Panc1 (cell line): ENCODE results near the gene AMIGO1. TPM values are rescaled to one million over a fixed set of nuclear protein-coding genes. Genes with fewer than 3 reads are reported as not detected.

ENCODE experiments used
- ATAC-seq: fragments of 200-7000 bp; cut with Tn5 transposase; 2 replicates; pipeline ENCODE4 v1.9.1; 2020; ENCODE audit warnings: mild to moderate bottlenecking, moderate library complexity
- BruUV-seq: library from RNA; stranded (reverse); fragments of 400-500 nt; replicated peaks from 2 replicates; lab custom pipeline; 2021; lab: Mats Ljungman, UMichigan
- CTCF ChIA-PET: fragments of 300-600 bp; sonication (Branson Sonifier 250); formaldehyde crosslinking; loops from one replicate; lab custom pipeline; 2022; ENCODE audit warnings: antibody characterized with exemption; lab: Charles Lee
- POLR2A ChIA-PET: fragments of 300-600 bp; sonication (Branson Sonifier 250); formaldehyde crosslinking; loops from one replicate; lab custom pipeline; 2022; ENCODE audit warnings: antibody characterized with exemption; lab: Charles Lee
- DNase-seq: peaks from one replicate; pipeline ENCODE4 v3.0.0-alpha.2; 2010; ENCODE audit warnings: low read depth, low spot score
- H3K27ac ChIP-seq: 2 replicates; pipeline ENCODE4 v1.5.1; 2011; ENCODE audit warnings: mild to moderate bottlenecking, low read length, inconsistent platforms
- H3K27me3 ChIP-seq: fragments of 200-500 bp; sonication (Bioruptor generic); 2 replicates; pipeline ENCODE4 v1.6.0; 2014; ENCODE audit warnings: low read length, inconsistent platforms; ENCODE audit not compliant: control insufficient read depth, insufficient read depth
- H3K36me3 ChIP-seq: fragments of 200-500 bp; sonication (Bioruptor generic); 2 replicates; pipeline ENCODE4 v1.5.1; 2014; ENCODE audit warnings: inconsistent platforms, mild to moderate bottlenecking, low read length, moderate library complexity; ENCODE audit not compliant: control insufficient read depth, insufficient read depth
- H3K4me1 ChIP-seq: 2 replicates; pipeline ENCODE4 v1.5.1; 2011; ENCODE audit warnings: inconsistent platforms, mild to moderate bottlenecking, low read length, moderate library complexity; ENCODE audit not compliant: control insufficient read depth, insufficient read depth
- H3K4me3 ChIP-seq, 2 experiments: 2 replicates each; pipeline ENCODE4 v1.5.1; 2011 to 2012; ENCODE audit warnings: low read depth in 2 of 2, low read length in 2 of 2, mild to moderate bottlenecking in 2 of 2, inconsistent platforms in 1 of 2, moderate library complexity in 1 of 2
- H3K9me3 ChIP-seq: fragments of 200-500 bp; sonication (Bioruptor generic); 2 replicates; pipeline ENCODE4 v1.5.1; 2014; ENCODE audit warnings: low read depth, mild to moderate bottlenecking, inconsistent platforms, low read length, moderate library complexity; ENCODE audit not compliant: control insufficient read depth, insufficient read depth
- CTCF ChIP-seq: fragments of 450-650 bp; IDR thresholded peaks from 2 replicates; pipeline ENCODE4 v1.5.1; 2017; ENCODE audit warnings: mild to moderate bottlenecking
- POLR2AphosphoS5 ChIP-seq: IDR thresholded peaks from 2 replicates; pipeline ENCODE4 v1.6.1; 2012; ENCODE audit warnings: mild to moderate bottlenecking, low read depth, low read length, moderate library complexity
- REST ChIP-seq, 2 experiments: IDR thresholded peaks; 2 replicates each; pipeline ENCODE4 v1.6.1; 2011 to 2012; ENCODE audit warnings: low read depth in 2 of 2, control low read depth in 1 of 2, low read length in 1 of 2, mild to moderate bottlenecking in 1 of 2, moderate library complexity in 1 of 2; ENCODE audit not compliant: insufficient read depth in 1 of 2
- SIN3A ChIP-seq: IDR thresholded peaks from 2 replicates; pipeline ENCODE4 v1.6.1; 2012; ENCODE audit warnings: low read depth, mild to moderate bottlenecking, low read length, moderate library complexity, borderline replicate concordance; ENCODE audit not compliant: insufficient read depth
- TCF7L2 ChIP-seq: IDR thresholded peaks from 2 replicates; pipeline ENCODE4 v1.6.1; 2011; ENCODE audit warnings: mild to moderate bottlenecking, low read depth, low read length, inconsistent platforms
- in situ Hi-C: cut with HindIII; loops from 2 replicates; pipeline ENCODE4 v1.10.0; 2016; ENCODE audit warnings: low sequenced_read_pairs, low pct_unique_long_range_greater_than_20kb
- intact Hi-C: fragments of 100-400 bp; cut with micrococcal nuclease; formaldehyde crosslinking; loops from one replicate; pipeline ENCODE4 v1.10.0; 2022; ENCODE audit not compliant: unreplicated experiment
- total RNA-seq: library from RNA; stranded (reverse); gene quantifications from one replicate; pipeline ENCODE4 v1.2.1, GENCODE V29; 2021; ENCODE audit not compliant: unreplicated experiment

Gene AMIGO1
- total RNA-seq, 1 experiment from 2014 or later, result 0.64 TPM

- no peak for DNase-seq
- Histone ChIP-seq H3K36me3 (no peaks in the 10 kb centered on the region), H3K9me3 (no peaks in the 10 kb centered on the region), H3K27me3 (no peaks in the 10 kb centered on the region), H3K27ac (no peak overlapping the region), H3K4me3 (no peak overlapping the region), H3K4me1 (no peaks in the 10 kb centered on the region)
- TF ChIP-seq POLR2AphosphoS5 (no peak), CTCF (peak; percentile 70), REST (IDR thresholded peaks at IDR 0.05; ENCODE audit: insufficient read depth in 1 of 2, low read depth in 2 of 2, low read length in 1 of 2) (no peak), TCF7L2 (no peak), SIN3A (no peak)
- in situ Hi-C loops (no loop called here), intact Hi-C loops (no loop called here)
- ATAC-seq, result peak; percentile 73
- CTCF ChIA-PET, result interaction anchor here (0.6 to 5.2 kb wide), 2 partner anchors 30 to 32 kb away, joined by 3 to 23 read pairs; no protein-coding TSS in a partner anchor
- POLR2A ChIA-PET, result no interaction called here
- no TSS peak for BruUV-seq
Measured at GRCh38 chr1:109499661-109500536, 9.6 kb downstream of the AMIGO1 start.

GRCh38 chr1:109499081-109499480, 10.4 kb downstream of the AMIGO1 start:
- POLR2A ChIA-PET, result no interaction called here
- intact Hi-C loops, result no loop called here

More at GRCh38 chr1:109499081-109499480, 10.4 kb downstream of the AMIGO1 start:
- no peaks in the 10 kb centered on the region; the same call in 1 of the 2 replicates for H3K36me3 ChIP-seq
- no peaks in the 10 kb centered on the region for H3K27me3 ChIP-seq
- ATAC-seq (no peak), DNase-seq (no peak)
- no peak overlapping the region for H3K27ac ChIP-seq
- no peaks in the 10 kb centered on the region for H3K4me1 ChIP-seq
- in situ Hi-C loops, result no loop called here
- CTCF ChIA-PET, result interaction anchor here (0.6 to 5.2 kb wide), 3 partner anchors 10 to 33 kb away, joined by 3 to 23 read pairs (median 5); partner anchors contain the start of gene AMIGO1
- no peaks in the 10 kb centered on the region for H3K9me3 ChIP-seq
- H3K4me3 ChIP-seq, result no peak overlapping the region
- TF ChIP-seq POLR2AphosphoS5 (no peak), REST (IDR thresholded peaks at IDR 0.05; ENCODE audit: insufficient read depth in 1 of 2, low read depth in 2 of 2, low read length in 1 of 2) (no peak), CTCF (no peak), SIN3A (no peak), TCF7L2 (no peak)
- no TSS peak for BruUV-seq
